ENCODE results near the gene RAB31. TPM values are rescaled to one million over a fixed set of nuclear protein-coding genes. Genes with fewer than 3 reads are reported as not detected.
A peak's percentile ranks its signal among the peaks of the same experiment; 100 is the strongest.

The RAB31 gene
- total and polyA plus RNA-seq, 2 of the 13 experiments (the other 11 are each of a cell fraction or from before 2014, with no cell fraction given) = 1.1 to 1.7 TPM

DNA sequence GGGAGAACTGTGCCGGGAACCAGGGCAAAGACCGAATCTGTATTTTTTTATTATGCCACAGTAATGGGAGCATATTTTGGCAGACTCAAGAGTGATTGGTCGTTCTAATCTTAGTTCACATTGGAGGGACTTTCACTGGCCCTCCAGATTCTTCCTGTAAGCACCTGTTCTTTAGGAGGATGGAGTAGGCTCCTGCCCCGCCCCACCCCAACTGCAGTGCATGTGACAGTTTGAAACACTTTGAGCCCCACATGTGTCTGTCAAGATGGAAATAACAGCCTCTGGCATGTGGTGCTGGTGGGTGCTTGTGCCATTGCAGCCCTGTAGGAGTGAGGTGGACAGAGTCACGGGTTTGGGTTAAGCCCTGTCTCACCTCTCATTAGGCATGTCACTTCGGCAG lies 134.3 kb downstream of the RAB31 start:
- H3K9me3 ChIP-seq (ENCODE audit: low read length) = no peaks in the 10 kb centered on the region
- H3K4me3 ChIP-seq (replicated peaks in 1 of 3; ENCODE audit: insufficient read depth in 1 of 3, low read depth in 2 of 3, low read length in 3 of 3) = no peak overlapping the region
- no peak for ATAC-seq
- in situ Hi-C loops (cut with HindIII; ENCODE audit: extremely low pct_ligation_motif_present, low pct_unique_long_range_greater_than_20kb) = no loop called here
- WGBS (ENCODE audit: low lambda C conversion rate) = 47% methylated on average over 3 of the region's 6 CpGs
- no peaks in the 10 kb centered on the region for H3K79me2 ChIP-seq (ENCODE audit: insufficient read depth, low read length)
- FAIRE-seq = no peak
- ChIA-PET POLR2A (no interaction called here), CTCF (ENCODE audit: low intra/inter-chr PET ratio, low total read pairs) (no interaction called here)
- no peaks in the 10 kb centered on the region for H4K20me1 ChIP-seq (ENCODE audit: insufficient read depth, low read length)
- H3K4me1 ChIP-seq (ENCODE audit: insufficient read depth, low read length) = no peaks in the 10 kb centered on the region
- intact Hi-C loops (cut with micrococcal nuclease; ENCODE audit: unreplicated experiment) = no loop called here
- TF ChIP-seq, protein P1, sequence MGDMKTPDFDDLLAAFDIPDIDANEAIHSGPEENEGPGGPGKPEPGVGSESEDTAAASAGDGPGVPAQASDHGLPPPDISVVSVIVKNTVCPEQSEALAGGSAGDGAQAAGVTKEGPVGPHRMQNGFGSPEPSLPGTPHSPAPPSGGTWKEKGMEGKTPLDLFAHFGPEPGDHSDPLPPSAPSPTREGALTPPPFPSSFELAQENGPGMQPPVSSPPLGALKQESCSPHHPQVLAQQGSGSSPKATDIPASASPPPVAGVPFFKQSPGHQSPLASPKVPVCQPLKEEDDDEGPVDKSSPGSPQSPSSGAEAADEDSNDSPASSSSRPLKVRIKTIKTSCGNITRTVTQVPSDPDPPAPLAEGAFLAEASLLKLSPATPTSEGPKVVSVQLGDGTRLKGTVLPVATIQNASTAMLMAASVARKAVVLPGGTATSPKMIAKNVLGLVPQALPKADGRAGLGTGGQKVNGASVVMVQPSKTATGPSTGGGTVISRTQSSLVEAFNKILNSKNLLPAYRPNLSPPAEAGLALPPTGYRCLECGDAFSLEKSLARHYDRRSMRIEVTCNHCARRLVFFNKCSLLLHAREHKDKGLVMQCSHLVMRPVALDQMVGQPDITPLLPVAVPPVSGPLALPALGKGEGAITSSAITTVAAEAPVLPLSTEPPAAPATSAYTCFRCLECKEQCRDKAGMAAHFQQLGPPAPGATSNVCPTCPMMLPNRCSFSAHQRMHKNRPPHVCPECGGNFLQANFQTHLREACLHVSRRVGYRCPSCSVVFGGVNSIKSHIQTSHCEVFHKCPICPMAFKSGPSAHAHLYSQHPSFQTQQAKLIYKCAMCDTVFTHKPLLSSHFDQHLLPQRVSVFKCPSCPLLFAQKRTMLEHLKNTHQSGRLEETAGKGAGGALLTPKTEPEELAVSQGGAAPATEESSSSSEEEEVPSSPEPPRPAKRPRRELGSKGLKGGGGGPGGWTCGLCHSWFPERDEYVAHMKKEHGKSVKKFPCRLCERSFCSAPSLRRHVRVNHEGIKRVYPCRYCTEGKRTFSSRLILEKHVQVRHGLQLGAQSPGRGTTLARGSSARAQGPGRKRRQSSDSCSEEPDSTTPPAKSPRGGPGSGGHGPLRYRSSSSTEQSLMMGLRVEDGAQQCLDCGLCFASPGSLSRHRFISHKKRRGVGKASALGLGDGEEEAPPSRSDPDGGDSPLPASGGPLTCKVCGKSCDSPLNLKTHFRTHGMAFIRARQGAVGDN (CRISPR knock-in tag; IDR thresholded peaks at IDR 0.05) = no peak
- TF ChIP-seq, protein P2, sequence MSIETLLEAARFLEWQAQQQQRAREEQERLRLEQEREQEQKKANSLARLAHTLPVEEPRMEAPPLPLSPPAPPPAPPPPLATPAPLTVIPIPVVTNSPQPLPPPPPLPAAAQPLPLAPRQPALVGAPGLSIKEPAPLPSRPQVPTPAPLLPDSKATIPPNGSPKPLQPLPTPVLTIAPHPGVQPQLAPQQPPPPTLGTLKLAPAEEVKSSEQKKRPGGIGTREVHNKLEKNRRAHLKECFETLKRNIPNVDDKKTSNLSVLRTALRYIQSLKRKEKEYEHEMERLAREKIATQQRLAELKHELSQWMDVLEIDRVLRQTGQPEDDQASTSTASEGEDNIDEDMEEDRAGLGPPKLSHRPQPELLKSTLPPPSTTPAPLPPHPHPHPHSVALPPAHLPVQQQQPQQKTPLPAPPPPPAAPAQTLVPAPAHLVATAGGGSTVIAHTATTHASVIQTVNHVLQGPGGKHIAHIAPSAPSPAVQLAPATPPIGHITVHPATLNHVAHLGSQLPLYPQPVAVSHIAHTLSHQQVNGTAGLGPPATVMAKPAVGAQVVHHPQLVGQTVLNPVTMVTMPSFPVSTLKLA (IDR thresholded peaks at IDR 0.05) = peak; percentile 29; the same call in 1 of the 2 replicates
- no peak overlapping the region for H3K27ac ChIP-seq (ENCODE audit: extremely low read length, insufficient read depth, low read length)
- no peak overlapping the region for H2AFZ ChIP-seq (ENCODE audit: low read length)
- no TSS peak for BruUV-seq (replicated peaks)
- peaks cover 0 to 3% of the 10 kb centered on the region in 2 experiments; a peak in 3 of 5 replicates for H3K27me3 ChIP-seq (ENCODE audit: control insufficient read depth in 1 of 2, insufficient read depth in 2 of 2, low read length in 2 of 2)
- no peak for DNase-seq (ENCODE audit: low spot score)
- H3K4me2 ChIP-seq (ENCODE audit: low read depth, low read length) = no peak overlapping the region
- no peaks in the 10 kb centered on the region for H3K36me3 ChIP-seq (replicated peaks in 1 of 2; ENCODE audit: control insufficient read depth in 1 of 2, insufficient read depth in 2 of 2, low read length in 2 of 2)
- H3K9ac ChIP-seq (ENCODE audit: insufficient read depth, low read depth, low read length) = no peak overlapping the region
